GM19239 (cell line): ENCODE results near the gene IGFALS.

Experiments used
- DNase-seq: peaks from one replicate; pipeline ENCODE4 v3.0.0; 2011; ENCODE audit warnings: low spot score; ENCODE audit not compliant: insufficient read length
- FAIRE-seq: peaks from 2 replicates; lab custom pipeline; 2011; peaks lifted over from hg19 to GRCh38; lab: Jason Lieb, UNC

IGFALS gene

GRCh38 chr16:1778200-1779179 is 15.0 kb downstream of the IGFALS start:
- no peak for FAIRE-seq

GRCh38 chr16:1777375-1778199 is 15.9 kb downstream of the IGFALS start:
- no peak for DNase-seq
- no peak for FAIRE-seq

More at GRCh38 chr16:1778200-1779179, 15.0 kb downstream of the IGFALS start:
- DNase-seq, result no peak

- FAIRE-seq, result no peak
Observed at GRCh38 chr16:1776991-1777374, 16.5 kb downstream of the IGFALS start.

GRCh38 chr16:1776672-1776955 is 16.9 kb downstream of the IGFALS start:
- FAIRE-seq (no peak), DNase-seq (no peak)

More at GRCh38 chr16:1776991-1777374, 16.5 kb downstream of the IGFALS start:
- DNase-seq, result no peak

GRCh38 chr16:1775846-1776671 is 17.4 kb downstream of the IGFALS start:
- no peak for FAIRE-seq

GRCh38 chr16:1775006-1775845 is 18.3 kb downstream of the IGFALS start:
- FAIRE-seq (no peak), DNase-seq (no peak)

More at GRCh38 chr16:1775846-1776671, 17.4 kb downstream of the IGFALS start:
- no peak for DNase-seq

- DNase-seq (no peak), FAIRE-seq (no peak)
Observed at GRCh38 chr16:1774448-1774780, 19.1 kb downstream of the IGFALS start.

- FAIRE-seq, result no peak
- DNase-seq, result no peak
Observed at GRCh38 chr16:1773703-1774447, 19.6 kb downstream of the IGFALS start.

GRCh38 chr16:1772908-1773702 is 20.4 kb downstream of the IGFALS start, which contains the start of gene MRPS34:
Gene MRPS34, minus strand, starts transcription at chr16:1773134. Its CDS starts 15 bp downstream, at chr16:1773119.
- DNase-seq (peak; percentile 88), FAIRE-seq (peak; percentile 92)

- DNase-seq (no peak), FAIRE-seq (no peak)
Observed at GRCh38 chr16:1772362-1772907, 21.1 kb downstream of the IGFALS start, which contains the start of gene EME2. Gene EME2, plus strand, starts transcription at chr16:1772810. Its CDS starts 418 bp downstream, at chr16:1773228.

- DNase-seq (no peak), FAIRE-seq (peak; percentile 57)
Observed at GRCh38 chr16:1771864-1772361, 21.6 kb downstream of the IGFALS start.

GRCh38 chr16:1771188-1771863 is 22.2 kb downstream of the IGFALS start, which contains the start of gene NME3:
Gene NME3, minus strand, starts transcription at chr16:1771543. Its CDS starts 9 bp downstream, at chr16:1771534.
- peak; percentile 95 for DNase-seq
- peak; percentile 66 for FAIRE-seq

GRCh38 chr16:1770328-1771187 is 22.9 kb downstream of the IGFALS start:
- FAIRE-seq (no peak), DNase-seq (peak; percentile 66)

- no peak for FAIRE-seq
- no peak for DNase-seq
Observed at GRCh38 chr16:1769402-1770300, 23.9 kb downstream of the IGFALS start.
